ENCODE data around the gene KCNQ1OT1. TPM values are rescaled to one million over a fixed set of nuclear protein-coding genes. Genes with fewer than 3 reads are reported as not detected.

The KCNQ1OT1 gene
- total RNA-seq, 1 donor, result 5.1 TPM

- no peak for DNase-seq (ENCODE audit: insufficient read length, low spot score, missing footprints)
- H3K9me3 ChIP-seq (ENCODE audit: low read depth, low read length), result peaks cover 5% of the 10 kb centered on the region
- H3K4me1 ChIP-seq (ENCODE audit: insufficient read depth, low read length), result no peaks in the 10 kb centered on the region
- H3K36me3 ChIP-seq (ENCODE audit: insufficient read depth, low read length), result no peaks in the 10 kb centered on the region
- no peaks in the 10 kb centered on the region for H4K20me1 ChIP-seq (ENCODE audit: insufficient read depth, low read length)
- H3K4me3 ChIP-seq (ENCODE audit: insufficient read depth, low read length), result no peak overlapping the region
- H3K27ac ChIP-seq (ENCODE audit: low read depth, low read length), result no peak overlapping the region
- H3K79me2 ChIP-seq (ENCODE audit: insufficient read depth, low read length), result no peaks in the 10 kb centered on the region
- TF ChIP-seq CTCF (IDR thresholded peaks at IDR 0.05; ENCODE audit: extremely low read depth, low read depth, low read length), result no peak
- H3K4me2 ChIP-seq (ENCODE audit: insufficient read depth, low read length), result no peak overlapping the region
- no peak overlapping the region for H2AFZ ChIP-seq (ENCODE audit: low read length)
- no peaks in the 10 kb centered on the region for H3K27me3 ChIP-seq (ENCODE audit: insufficient read depth, low read length)
These were observed 74.6 kb downstream of the KCNQ1OT1 start for GRCh38 chr11:2625183-2625582.

- Histone ChIP-seq H3K9me3 (ENCODE audit: low read depth, low read length) (peaks cover 3% of the 10 kb centered on the region), H2AFZ (ENCODE audit: low read length) (no peak overlapping the region), H3K4me3 (ENCODE audit: insufficient read depth, low read length) (no peak overlapping the region), H3K4me2 (ENCODE audit: insufficient read depth, low read length) (no peak overlapping the region), H3K79me2 (ENCODE audit: insufficient read depth, low read length) (no peaks in the 10 kb centered on the region), H3K4me1 (ENCODE audit: insufficient read depth, low read length) (no peaks in the 10 kb centered on the region), H3K27ac (ENCODE audit: low read depth, low read length) (no peak overlapping the region), H3K27me3 (ENCODE audit: insufficient read depth, low read length) (no peaks in the 10 kb centered on the region), H4K20me1 (ENCODE audit: insufficient read depth, low read length) (no peaks in the 10 kb centered on the region), H3K36me3 (ENCODE audit: insufficient read depth, low read length) (no peaks in the 10 kb centered on the region)
- no peak for TF ChIP-seq CTCF (IDR thresholded peaks at IDR 0.05; ENCODE audit: extremely low read depth, low read depth, low read length)
- DNase-seq (ENCODE audit: insufficient read length, low spot score, missing footprints), result no peak
These were observed 77.9 kb downstream of the KCNQ1OT1 start for GRCh38 chr11:2621894-2622293.

- DNase-seq (ENCODE audit: insufficient read length, low spot score, missing footprints), result no peak
- no peak overlapping the region for H3K4me2 ChIP-seq (ENCODE audit: insufficient read depth, low read length)
These were observed 86.8 kb downstream of the KCNQ1OT1 start for GRCh38 chr11:2612884-2613571.

More at GRCh38 chr11:2612884-2613571, 86.8 kb downstream of the KCNQ1OT1 start:
- H3K27ac ChIP-seq (ENCODE audit: low read depth, low read length), result no peak overlapping the region
- H3K9me3 ChIP-seq (ENCODE audit: low read depth, low read length), result no peaks in the 10 kb centered on the region
- H3K4me3 ChIP-seq (ENCODE audit: insufficient read depth, low read length), result no peak overlapping the region
- H4K20me1 ChIP-seq (ENCODE audit: insufficient read depth, low read length), result no peaks in the 10 kb centered on the region
- no peaks in the 10 kb centered on the region for H3K4me1 ChIP-seq (ENCODE audit: insufficient read depth, low read length)
- no peaks in the 10 kb centered on the region for H3K79me2 ChIP-seq (ENCODE audit: insufficient read depth, low read length)
- H2AFZ ChIP-seq (ENCODE audit: low read length), result no peak overlapping the region
- no peaks in the 10 kb centered on the region for H3K27me3 ChIP-seq (ENCODE audit: insufficient read depth, low read length)
- no peaks in the 10 kb centered on the region for H3K36me3 ChIP-seq (ENCODE audit: insufficient read depth, low read length)
- TF ChIP-seq CTCF (IDR thresholded peaks at IDR 0.05; ENCODE audit: extremely low read depth, low read depth, low read length), result no peak

Data from osteoblast (primary cell).